Endothelial cell (in vitro differentiated cells): ENCODE data around the gene PADI6. TPM values are rescaled to one million over a fixed set of nuclear protein-coding genes. Genes with fewer than 3 reads are reported as not detected.

Experiments used
- DNase-seq: peaks from one replicate; pipeline ENCODE4 v3.0.0; 2021; ENCODE audit warnings: low spot score
- H3K27ac Mint-ChIP-seq: one replicate; pipeline ENCODE4 v1.8.0; 2021; ENCODE audit warnings: mixed read lengths, inconsistent platforms; ENCODE audit not compliant: unreplicated experiment
- H3K27me3 Mint-ChIP-seq: one replicate; pipeline ENCODE4 v1.8.0; 2021; ENCODE audit warnings: mild to moderate bottlenecking, moderate library complexity, mixed read lengths, inconsistent platforms; ENCODE audit not compliant: unreplicated experiment
- H3K36me3 Mint-ChIP-seq: one replicate; pipeline ENCODE4 v1.8.0; 2021; ENCODE audit warnings: mild to moderate bottlenecking, low read depth, mixed read lengths, inconsistent platforms; ENCODE audit not compliant: unreplicated experiment
- H3K4me1 Mint-ChIP-seq: one replicate; pipeline ENCODE4 v1.8.0; 2021; ENCODE audit warnings: mild to moderate bottlenecking, mixed read lengths, inconsistent platforms; ENCODE audit not compliant: unreplicated experiment
- H3K4me3 Mint-ChIP-seq: one replicate; pipeline ENCODE4 v1.8.0; 2021; ENCODE audit warnings: mild to moderate bottlenecking, mixed read lengths, inconsistent platforms; ENCODE audit not compliant: unreplicated experiment
- H3K9me3 Mint-ChIP-seq: one replicate; pipeline ENCODE4 v1.8.0; 2021; ENCODE audit warnings: mixed read lengths, inconsistent platforms; ENCODE audit not compliant: unreplicated experiment
- CTCF ChIP-seq: fragments of 200-600 bp; sonication (generic); IDR thresholded peaks from one replicate; pipeline ENCODE4 v1.5.0; 2021; ENCODE audit warnings: antibody characterized with exemption; ENCODE audit not compliant: unreplicated experiment
- total RNA-seq: library from RNA; stranded (reverse); fragmentation: NEBNext Ultra II Directional; extraction: Animal tissue kit (Norgen Biotek cat#: 25700); gene quantifications from one replicate; pipeline ENCODE4 v1.2.1, GENCODE V29; 2021; ENCODE audit not compliant: unreplicated experiment

The PADI6 gene
- total RNA-seq, 1 donor from 2014 or later: not detected

- H3K36me3 Mint-ChIP-seq: peaks cover 5% of the 10 kb centered on the region
- peaks cover 40% of the 10 kb centered on the region for H3K4me1 Mint-ChIP-seq
- H3K27me3 Mint-ChIP-seq: peaks cover 14% of the 10 kb centered on the region
- peak overlapping the region; percentile 36 for H3K27ac Mint-ChIP-seq
- TF ChIP-seq CTCF: no peak
- no peaks in the 10 kb centered on the region for H3K9me3 Mint-ChIP-seq
- peak overlapping the region; percentile 60 for H3K4me3 Mint-ChIP-seq
- no peak for DNase-seq
Measured at GRCh38 chr1:17434601-17435000, 62.6 kb downstream of the PADI6 start.

GRCh38 chr1:17436380-17437174 is 64.6 kb downstream of the PADI6 start:
- TF ChIP-seq CTCF: no peak
- Mint-ChIP-seq H3K4me3 (peak overlapping the region; percentile 92), H3K27me3 (peaks cover 17% of the 10 kb centered on the region), H3K4me1 (peaks cover 50% of the 10 kb centered on the region), H3K9me3 (no peaks in the 10 kb centered on the region), H3K27ac (peak overlapping the region; percentile 72), H3K36me3 (peaks cover 3% of the 10 kb centered on the region)
- no peak for DNase-seq

GRCh38 chr1:17437260-17437579 is 65.2 kb downstream of the PADI6 start:
- Mint-ChIP-seq H3K4me1 (peaks cover 46% of the 10 kb centered on the region), H3K4me3 (peak overlapping the region; percentile 92), H3K36me3 (no peaks in the 10 kb centered on the region), H3K27ac (peak overlapping the region; percentile 72), H3K27me3 (peaks cover 17% of the 10 kb centered on the region), H3K9me3 (no peaks in the 10 kb centered on the region)
- no peak for TF ChIP-seq CTCF
- DNase-seq: peak; percentile 9

- no peak for TF ChIP-seq CTCF
- Mint-ChIP-seq H3K4me3 (peak overlapping the region; percentile 92), H3K36me3 (no peaks in the 10 kb centered on the region), H3K27me3 (peaks cover 17% of the 10 kb centered on the region), H3K4me1 (peaks cover 46% of the 10 kb centered on the region), H3K9me3 (no peaks in the 10 kb centered on the region), H3K27ac (no peak overlapping the region)
- DNase-seq: peak; percentile 45
Measured at GRCh38 chr1:17437580-17438317, 65.8 kb downstream of the PADI6 start.
